Measurements from ENCODE around the gene GRID2.

GRID2 gene

GRCh38 chr4:93751411-93751810, 1447.6 kb downstream of the GRID2 start:
- TF ChIP-seq, protein P1, sequence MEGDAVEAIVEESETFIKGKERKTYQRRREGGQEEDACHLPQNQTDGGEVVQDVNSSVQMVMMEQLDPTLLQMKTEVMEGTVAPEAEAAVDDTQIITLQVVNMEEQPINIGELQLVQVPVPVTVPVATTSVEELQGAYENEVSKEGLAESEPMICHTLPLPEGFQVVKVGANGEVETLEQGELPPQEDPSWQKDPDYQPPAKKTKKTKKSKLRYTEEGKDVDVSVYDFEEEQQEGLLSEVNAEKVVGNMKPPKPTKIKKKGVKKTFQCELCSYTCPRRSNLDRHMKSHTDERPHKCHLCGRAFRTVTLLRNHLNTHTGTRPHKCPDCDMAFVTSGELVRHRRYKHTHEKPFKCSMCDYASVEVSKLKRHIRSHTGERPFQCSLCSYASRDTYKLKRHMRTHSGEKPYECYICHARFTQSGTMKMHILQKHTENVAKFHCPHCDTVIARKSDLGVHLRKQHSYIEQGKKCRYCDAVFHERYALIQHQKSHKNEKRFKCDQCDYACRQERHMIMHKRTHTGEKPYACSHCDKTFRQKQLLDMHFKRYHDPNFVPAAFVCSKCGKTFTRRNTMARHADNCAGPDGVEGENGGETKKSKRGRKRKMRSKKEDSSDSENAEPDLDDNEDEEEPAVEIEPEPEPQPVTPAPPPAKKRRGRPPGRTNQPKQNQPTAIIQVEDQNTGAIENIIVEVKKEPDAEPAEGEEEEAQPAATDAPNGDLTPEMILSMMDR (IDR thresholded peaks at IDR 0.05) = no peak

DNA sequence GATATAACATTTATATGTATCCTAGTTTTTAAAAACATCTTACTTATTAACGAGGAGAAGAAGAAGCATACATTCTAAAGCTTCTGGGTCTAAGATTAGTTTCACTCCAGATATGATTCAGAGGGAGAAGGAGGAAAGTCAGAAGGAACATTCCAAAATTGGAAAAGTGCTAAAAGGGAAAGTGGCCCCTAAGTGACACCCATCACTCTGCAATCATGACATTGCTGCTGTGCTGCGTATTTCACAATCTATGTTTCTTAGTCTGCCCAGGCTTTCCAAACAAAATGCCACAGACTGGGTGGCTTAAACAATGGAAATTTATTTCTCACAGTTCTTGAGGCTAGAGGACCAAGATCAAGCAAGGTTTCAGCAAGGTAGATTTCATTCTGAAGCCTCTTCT, 1452.3 kb downstream of the GRID2 start:
- TF ChIP-seq, protein P1 (IDR thresholded peaks at IDR 0.05) = no peak

DNA sequence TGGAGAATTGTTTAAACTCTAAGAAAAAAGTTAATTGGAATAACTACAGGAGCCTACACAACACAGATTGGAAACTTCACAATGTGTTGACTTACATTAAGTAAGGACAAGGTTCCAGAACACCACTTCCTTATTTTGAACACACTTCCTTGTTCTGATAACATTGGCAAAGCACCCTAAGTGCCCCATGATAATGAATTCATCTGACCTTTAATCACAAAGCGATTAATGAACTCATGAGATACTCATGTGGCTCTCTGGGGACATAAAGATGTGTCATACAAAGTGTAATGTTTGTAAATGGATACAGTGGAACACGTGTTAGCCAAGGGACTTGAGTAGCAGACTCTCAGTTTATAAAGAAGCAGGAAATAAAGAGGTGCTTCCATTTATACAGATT, 1455.7 kb downstream of the GRID2 start:
- TF ChIP-seq, protein P1 (IDR thresholded peaks at IDR 0.05) = no peak

- TF ChIP-seq, protein P1 (IDR thresholded peaks at IDR 0.05) = no peak
Measured at GRCh38 chr4:93760284-93760683, 1456.5 kb downstream of the GRID2 start.

GRCh38 chr4:93761286-93761685, 1457.5 kb downstream of the GRID2 start:
- TF ChIP-seq, protein P1 (IDR thresholded peaks at IDR 0.05) = no peak

GRCh38 chr4:93764639-93765246, 1461.0 kb downstream of the GRID2 start:
- TF ChIP-seq, protein P1 (IDR thresholded peaks at IDR 0.05) = peak; percentile 78

DNA sequence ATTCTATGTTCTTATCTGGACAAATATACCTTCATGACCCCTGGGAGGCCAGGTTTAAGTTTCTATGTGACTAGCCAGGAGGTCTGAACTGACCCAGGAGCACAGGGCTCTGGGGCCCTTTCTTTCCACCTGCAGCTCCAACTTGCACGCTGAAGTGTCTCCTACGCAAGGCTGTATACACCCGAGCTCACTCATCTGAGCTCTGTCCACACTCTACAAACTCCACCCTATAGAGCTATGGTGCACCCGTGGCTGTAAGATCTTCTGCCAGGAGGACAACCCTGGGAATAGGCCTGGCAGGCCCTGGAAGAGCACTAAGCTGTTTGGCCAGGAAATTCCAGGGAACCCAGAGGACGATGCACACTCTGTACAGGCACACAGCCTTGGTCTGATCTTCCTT, 1464.2 kb downstream of the GRID2 start:
- TF ChIP-seq, protein P1 (IDR thresholded peaks at IDR 0.05) = no peak

DNA sequence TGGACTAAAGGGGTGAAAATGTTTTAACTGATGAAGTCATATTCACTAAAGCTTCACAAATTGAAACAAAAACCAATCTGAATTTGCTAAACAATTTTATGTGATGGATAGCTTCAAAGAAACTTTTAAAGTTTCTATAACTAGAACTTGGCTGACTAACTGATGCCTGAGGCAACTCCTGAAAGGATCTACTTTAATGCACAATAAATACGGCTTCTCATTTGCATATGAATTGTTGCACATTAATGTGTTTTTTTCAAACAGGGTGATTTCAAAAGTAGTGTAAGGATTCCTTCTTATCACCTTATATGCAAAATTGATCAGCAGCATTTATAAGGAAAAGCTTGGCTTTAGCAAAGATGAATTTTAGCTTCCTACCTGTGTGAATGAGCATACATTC, 1466.4 kb downstream of the GRID2 start:
- TF ChIP-seq, protein P1 (IDR thresholded peaks at IDR 0.05) = no peak

Measured in LNCAP (cell line).